ENCODE data around the gene ZNF333.

- TF ChIP-seq POLR2AphosphoS5 (IDR thresholded peaks at IDR 0.05; ENCODE audit: insufficient read depth in 1 of 2, low read depth in 1 of 2) (no peak), CTCF (IDR thresholded peaks at IDR 0.05) (no peak)
Observed at GRCh38 chr19:14762111-14762510, 72.3 kb downstream of the ZNF333 start.
